OCI-LY7 (cell line): Measurements from ENCODE around the gene LARP1. TPM values are rescaled to one million over a fixed set of nuclear protein-coding genes. Genes with fewer than 3 reads are reported as not detected.

Experiments
- BruUV-seq: library from RNA; stranded (reverse); fragments of 400-500 nt; replicated peaks from 2 replicates; lab custom pipeline; 2021; lab: Mats Ljungman, UMichigan
- CTCF ChIA-PET: fragments of 300-600 bp; sonication (Branson Sonifier 250); formaldehyde crosslinking; loops from one replicate; lab custom pipeline; 2022; ENCODE audit warnings: antibody characterized with exemption; ENCODE audit not compliant: unreplicated experiment; lab: Charles Lee
- POLR2A ChIA-PET: fragments of 300-600 bp; sonication (Branson Sonifier 250); formaldehyde crosslinking; loops from one replicate; lab custom pipeline; 2022; ENCODE audit warnings: antibody characterized with exemption; lab: Charles Lee
- DNase-seq: peaks from one replicate; pipeline ENCODE4 v3.0.0-alpha.2; 2015; ENCODE audit warnings: low spot score
- H2AFZ ChIP-seq: fragments of 200-600 bp; sonication (generic), shearing (Covaris generic); 2 replicates; pipeline ENCODE4 v1.6.1; 2014; ENCODE audit warnings: mild to moderate bottlenecking, antibody characterized with exemption, low read length, moderate library complexity
- H3K27ac ChIP-seq: fragments of 200-600 bp; sonication (generic); 2 replicates; pipeline ENCODE4 v1.5.1; 2014; ENCODE audit warnings: mixed run types, low read depth, mild to moderate bottlenecking, moderate library complexity, low read length, inconsistent platforms; ENCODE audit not compliant: poor library complexity, severe bottlenecking
- H3K36me3 ChIP-seq: fragments of 200-600 bp; sonication (generic); 2 replicates; pipeline ENCODE4 v1.6.1; 2014; ENCODE audit warnings: mild to moderate bottlenecking, antibody characterized with exemption, low read length, moderate library complexity, mixed read lengths; ENCODE audit not compliant: insufficient read depth
- H3K4me1 ChIP-seq: fragments of 200-600 bp; sonication (generic); 2 replicates; pipeline ENCODE4 v1.5.1; 2014; ENCODE audit warnings: mild to moderate bottlenecking, low read length; ENCODE audit not compliant: insufficient read depth, poor library complexity, severe bottlenecking
- H3K4me2 ChIP-seq: fragments of 200-600 bp; sonication (generic); 2 replicates; pipeline ENCODE4 v1.6.1; 2014; ENCODE audit warnings: mild to moderate bottlenecking, low read length
- H3K4me3 ChIP-seq: fragments of 200-600 bp; sonication (generic); 2 replicates; pipeline ENCODE4 v1.5.1; 2014; ENCODE audit warnings: mild to moderate bottlenecking, low read depth, low read length; ENCODE audit not compliant: poor library complexity, severe bottlenecking
- H3K79me2 ChIP-seq: fragments of 200-600 bp; sonication (generic); 2 replicates; pipeline ENCODE4 v1.6.1; 2016; ENCODE audit warnings: low read depth, mild to moderate bottlenecking, low read length, moderate library complexity, mixed read lengths; ENCODE audit not compliant: insufficient read depth
- H3K9me2 ChIP-seq: fragments of 200-600 bp; sonication (generic); 2 replicates; pipeline ENCODE4 v1.6.1; 2016; ENCODE audit warnings: mild to moderate bottlenecking, low read length, mixed read lengths; ENCODE audit not compliant: insufficient read depth
- H3K9me3 ChIP-seq: fragments of 200-600 bp; sonication (generic); 2 replicates; pipeline ENCODE4 v1.6.1; 2014; ENCODE audit warnings: mild to moderate bottlenecking, mixed run types, low read length, mixed read lengths
- H4K20me1 ChIP-seq: fragments of 200-600 bp; sonication (generic); 2 replicates; pipeline ENCODE4 v1.6.1; 2014; ENCODE audit warnings: mild to moderate bottlenecking, antibody characterized with exemption, low read length, moderate library complexity, mixed read lengths; ENCODE audit not compliant: insufficient read depth
- CTCF ChIP-seq: fragments of 200-600 bp; sonication (generic); conservative IDR thresholded peaks from 2 replicates; pipeline ENCODE4 v1.5.1; 2014; ENCODE audit warnings: mild to moderate bottlenecking, antibody characterized with exemption, low read length, moderate library complexity, mixed read lengths
- EZH2phosphoT487 ChIP-seq: fragments of 200-600 bp; sonication (generic); IDR thresholded peaks from 2 replicates; pipeline ENCODE4 v1.6.1; 2018; ENCODE audit warnings: low read depth, borderline replicate concordance, mild to moderate bottlenecking, mixed run types, antibody characterized with exemption, low read length, moderate library complexity, mixed read lengths
- intact Hi-C: fragments of 100-400 bp; cut with micrococcal nuclease; formaldehyde crosslinking; loops from one replicate; pipeline ENCODE4 v1.10.0; 2022; ENCODE audit not compliant: unreplicated experiment
- total RNA-seq, 2 experiments: library from RNA; depleted of rRNA in 1 of 2; stranded (reverse); fragments of >200 nt in 1 of 2; shearing (Covaris generic) in 1 of 2; gene quantifications; 2 replicates each; pipeline ENCODE4 v1.2.3, GENCODE V29; 2014 to 2022

LARP1 gene
- total RNA-seq, 2 experiments from 2014 or later, result 71.1 to 274 TPM

GRCh38 chr5:154737667-154738320 lies 17.4 kb upstream of the LARP1 start:
- DNase-seq, result no peak
- Histone ChIP-seq H2AFZ (no peak overlapping the region), H4K20me1 (no peaks in the 10 kb centered on the region), H3K4me2 (no peak overlapping the region), H3K79me2 (no peaks in the 10 kb centered on the region), H3K4me1 (no peaks in the 10 kb centered on the region), H3K9me3 (no peaks in the 10 kb centered on the region), H3K36me3 (no peaks in the 10 kb centered on the region), H3K4me3 (no peak overlapping the region), H3K9me2 (no peaks in the 10 kb centered on the region), H3K27ac (no peak overlapping the region)
- TF ChIP-seq CTCF (no peak), EZH2phosphoT487 (no peak)
- POLR2A ChIA-PET, result interaction anchor here (0.6 kb wide), 1 partner anchor 333 kb away, joined by 3 read pairs; no protein-coding TSS in a partner anchor
- BruUV-seq, result no TSS peak
- intact Hi-C loops, result no loop called here
- CTCF ChIA-PET, result interaction anchor here (0.5 kb wide), 1 partner anchor 73 kb away, joined by 3 read pairs; no protein-coding TSS in a partner anchor

GRCh38 chr5:154740483-154740882 lies 14.7 kb upstream of the LARP1 start:
- H3K9me3 ChIP-seq, result no peaks in the 10 kb centered on the region
- TF ChIP-seq EZH2phosphoT487, result no peak
- no peak for TF ChIP-seq CTCF
- H3K4me3 ChIP-seq, result no peak overlapping the region
- ChIA-PET CTCF (no interaction called here), POLR2A (interaction anchor here (0.6 to 0.8 kb wide), 3 partner anchors 9 to 196 kb away, joined by 3 to 4 read pairs (median 3); no protein-coding TSS in a partner anchor)
- intact Hi-C loops, result no loop called here
- H3K27ac ChIP-seq, result no peak overlapping the region
- no peaks in the 10 kb centered on the region for H3K9me2 ChIP-seq
- H3K79me2 ChIP-seq, result no peaks in the 10 kb centered on the region
- no peak for DNase-seq
- no peak overlapping the region for H3K4me2 ChIP-seq
- H2AFZ ChIP-seq, result no peak overlapping the region
- no peaks in the 10 kb centered on the region for H4K20me1 ChIP-seq
- BruUV-seq, result no TSS peak
- H3K4me1 ChIP-seq, result no peaks in the 10 kb centered on the region
- H3K36me3 ChIP-seq, result no peaks in the 10 kb centered on the region

DNA sequence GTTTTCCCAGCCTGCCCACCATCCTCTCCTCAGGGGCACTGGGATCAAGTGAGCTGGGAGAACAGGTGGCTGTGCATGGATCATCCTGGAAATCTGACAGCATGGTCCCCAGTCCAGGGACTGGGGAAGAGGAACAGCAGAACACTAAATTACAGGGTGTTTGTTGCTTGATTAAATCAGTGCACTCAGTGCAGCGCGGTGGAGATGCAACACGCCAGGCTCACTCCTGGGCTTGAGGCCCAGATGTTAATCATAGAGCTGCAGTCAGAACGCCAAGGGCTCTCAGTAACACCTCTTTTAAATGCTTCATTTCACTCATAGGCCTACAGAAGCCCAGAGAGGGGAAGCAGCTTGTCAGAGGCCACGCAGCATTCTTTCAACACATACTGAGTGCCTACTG lies 14.2 kb upstream of the LARP1 start:
- no peak overlapping the region for H3K4me3 ChIP-seq
- no peaks in the 10 kb centered on the region for H3K79me2 ChIP-seq
- no TSS peak for BruUV-seq
- ChIA-PET CTCF (no interaction called here), POLR2A (interaction anchor here (0.7 to 0.8 kb wide), 2 partner anchors 8 to 9 kb away, joined by 3 read pairs; no protein-coding TSS in a partner anchor)
- H4K20me1 ChIP-seq, result no peaks in the 10 kb centered on the region
- no peaks in the 10 kb centered on the region for H3K36me3 ChIP-seq
- H3K9me3 ChIP-seq, result no peaks in the 10 kb centered on the region
- no peaks in the 10 kb centered on the region for H3K9me2 ChIP-seq
- TF ChIP-seq EZH2phosphoT487 (no peak), CTCF (no peak)
- H2AFZ ChIP-seq, result no peak overlapping the region
- H3K4me2 ChIP-seq, result no peak overlapping the region
- no peaks in the 10 kb centered on the region for H3K4me1 ChIP-seq
- no peak overlapping the region for H3K27ac ChIP-seq
- intact Hi-C loops, result no loop called here
- DNase-seq, result no peak
